Chondrocyte (in vitro differentiated cells): ENCODE measurements around the gene LCN2. TPM values are rescaled to one million over a fixed set of nuclear protein-coding genes. Genes with fewer than 3 reads are reported as not detected.
"Not testable (repeated sequence)": the region's sequence is repeated elsewhere in the genome, so short reads cannot be mapped to it uniquely, and the experiment has no call there.

Experiments
- DNase-seq: peaks from one replicate; pipeline ENCODE4 v3.0.0; 2021; ENCODE audit warnings: mixed read lengths, low spot score
- H3K27ac Mint-ChIP-seq: one replicate; pipeline ENCODE4 v1.8.0; 2021; ENCODE audit warnings: mild to moderate bottlenecking, moderate library complexity, mixed read lengths; ENCODE audit not compliant: unreplicated experiment
- H3K27me3 Mint-ChIP-seq: 2 replicates; pipeline ENCODE4 v1.8.0; 2021; ENCODE audit warnings: low read depth, mixed read lengths
- H3K36me3 Mint-ChIP-seq: 2 replicates; pipeline ENCODE4 v1.8.0; 2021; ENCODE audit warnings: low read depth, mixed read lengths
- H3K4me1 Mint-ChIP-seq: 2 replicates; pipeline ENCODE4 v1.8.0; 2021; ENCODE audit warnings: low read depth, mild to moderate bottlenecking, mixed read lengths
- H3K4me3 Mint-ChIP-seq: one replicate; pipeline ENCODE4 v1.8.0; 2021; ENCODE audit warnings: mild to moderate bottlenecking, moderate library complexity, mixed read lengths; ENCODE audit not compliant: unreplicated experiment
- H3K9me3 Mint-ChIP-seq: 2 replicates; pipeline ENCODE4 v1.8.0; 2021; ENCODE audit warnings: low read depth, mixed read lengths
- total RNA-seq: library from RNA; stranded (reverse); gene quantifications from 3 replicates; pipeline ENCODE4 v1.2.1, GENCODE V29; 2021
- TF ChIP-seq, protein P1 (sequence below): fragments of 200-600 bp; sonication (generic); IDR thresholded peaks from 2 replicates; pipeline ENCODE4 v1.5.0; 2021; ENCODE audit warnings: antibody characterized with exemption, mild to moderate bottlenecking, moderate library complexity

LCN2 gene
- total RNA-seq, 1 donor from 2014 or later = not detected

DNA sequence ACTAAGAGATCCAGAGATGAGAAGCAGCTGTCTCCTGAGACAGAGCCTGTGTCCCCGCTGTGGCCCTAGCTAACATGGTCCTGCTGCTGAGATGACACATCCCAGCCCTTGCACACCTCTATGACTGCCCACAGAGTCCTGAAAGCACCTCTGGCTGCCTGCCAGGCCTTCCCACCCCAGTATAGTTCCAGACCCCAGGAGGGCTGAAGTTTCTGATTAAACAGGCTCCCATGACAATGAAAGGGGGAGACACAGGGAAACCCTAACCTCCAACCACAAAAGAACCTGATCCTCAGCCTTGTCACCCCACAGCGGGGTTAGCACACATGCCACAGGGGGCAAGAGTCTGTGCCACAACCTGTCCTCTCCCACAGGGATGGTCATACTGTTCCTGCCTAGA lies 26.5 kb downstream of the LCN2 start:
- H3K9me3 Mint-ChIP-seq = no peaks in the 10 kb centered on the region
- TF ChIP-seq, protein P1, sequence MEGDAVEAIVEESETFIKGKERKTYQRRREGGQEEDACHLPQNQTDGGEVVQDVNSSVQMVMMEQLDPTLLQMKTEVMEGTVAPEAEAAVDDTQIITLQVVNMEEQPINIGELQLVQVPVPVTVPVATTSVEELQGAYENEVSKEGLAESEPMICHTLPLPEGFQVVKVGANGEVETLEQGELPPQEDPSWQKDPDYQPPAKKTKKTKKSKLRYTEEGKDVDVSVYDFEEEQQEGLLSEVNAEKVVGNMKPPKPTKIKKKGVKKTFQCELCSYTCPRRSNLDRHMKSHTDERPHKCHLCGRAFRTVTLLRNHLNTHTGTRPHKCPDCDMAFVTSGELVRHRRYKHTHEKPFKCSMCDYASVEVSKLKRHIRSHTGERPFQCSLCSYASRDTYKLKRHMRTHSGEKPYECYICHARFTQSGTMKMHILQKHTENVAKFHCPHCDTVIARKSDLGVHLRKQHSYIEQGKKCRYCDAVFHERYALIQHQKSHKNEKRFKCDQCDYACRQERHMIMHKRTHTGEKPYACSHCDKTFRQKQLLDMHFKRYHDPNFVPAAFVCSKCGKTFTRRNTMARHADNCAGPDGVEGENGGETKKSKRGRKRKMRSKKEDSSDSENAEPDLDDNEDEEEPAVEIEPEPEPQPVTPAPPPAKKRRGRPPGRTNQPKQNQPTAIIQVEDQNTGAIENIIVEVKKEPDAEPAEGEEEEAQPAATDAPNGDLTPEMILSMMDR = no peak
- no peaks in the 10 kb centered on the region for H3K27me3 Mint-ChIP-seq
- H3K4me1 Mint-ChIP-seq = peaks cover 9% of the 10 kb centered on the region
- H3K36me3 Mint-ChIP-seq = peaks cover 32% of the 10 kb centered on the region
- DNase-seq = no peak
- H3K27ac Mint-ChIP-seq = peak overlapping the region; percentile 27
- H3K4me3 Mint-ChIP-seq = no peak overlapping the region

DNA sequence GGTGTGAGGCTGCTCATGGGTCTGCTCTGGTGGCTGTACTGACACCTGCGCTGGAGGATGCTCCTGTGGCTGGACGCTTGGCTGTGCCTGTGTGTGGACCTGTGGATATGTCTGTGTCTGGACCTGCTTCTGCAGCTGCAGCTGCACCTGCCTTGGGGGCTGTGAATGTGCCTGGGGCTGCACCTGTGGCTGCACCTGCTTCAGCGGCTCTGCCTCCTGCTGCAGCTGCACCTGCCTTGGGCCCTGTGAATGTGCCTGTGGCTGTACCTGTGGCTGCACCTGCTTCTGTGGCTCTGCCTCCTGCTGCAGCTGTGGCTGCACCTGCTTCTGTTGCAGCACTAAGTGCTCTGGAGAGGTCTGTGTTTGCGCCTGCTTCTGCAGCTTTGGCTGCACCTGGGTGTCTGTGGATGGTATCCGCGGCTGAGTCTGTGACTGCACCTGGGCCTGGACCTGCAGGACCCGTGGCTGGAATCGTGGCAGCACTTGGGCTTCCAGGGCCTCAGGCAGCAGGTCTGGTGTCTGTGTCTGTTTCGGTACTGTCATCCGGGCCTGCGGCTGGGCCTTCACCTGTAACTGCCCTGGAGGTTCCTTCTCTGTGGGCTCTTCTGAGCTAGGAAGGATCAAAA lies 29.7 kb downstream of the LCN2 start:
- DNase-seq = no peak
- no peaks in the 10 kb centered on the region for H3K9me3 Mint-ChIP-seq
- H3K27ac Mint-ChIP-seq = no peak overlapping the region
- peaks cover 9% of the 10 kb centered on the region for H3K4me1 Mint-ChIP-seq
- TF ChIP-seq, protein P1 = no peak
- no peaks in the 10 kb centered on the region for H3K27me3 Mint-ChIP-seq
- no peak overlapping the region for H3K4me3 Mint-ChIP-seq
- H3K36me3 Mint-ChIP-seq = peaks cover 38% of the 10 kb centered on the region

DNA sequence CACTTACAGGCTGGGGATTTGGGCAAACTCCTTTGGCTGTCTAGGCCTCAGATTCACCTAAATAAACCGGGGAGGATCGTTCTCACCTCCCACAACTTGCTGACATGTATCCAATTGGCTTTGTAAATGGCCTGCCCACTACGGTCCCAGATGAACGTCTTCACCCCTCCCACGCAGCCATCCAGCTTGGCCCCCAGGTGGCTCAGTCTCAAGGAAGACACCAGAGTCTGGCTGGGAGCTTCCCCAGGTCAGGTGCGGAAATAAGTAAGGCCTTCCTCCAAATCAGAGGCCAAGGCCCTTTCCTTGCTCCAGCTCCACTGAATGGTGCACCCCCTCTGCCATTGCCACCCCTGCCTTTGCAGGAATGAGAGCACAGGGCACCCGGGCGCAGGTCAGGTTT lies 30.7 kb downstream of the LCN2 start:
- H3K4me3 Mint-ChIP-seq = no peak overlapping the region
- H3K27ac Mint-ChIP-seq = no peak overlapping the region
- peaks cover 34% of the 10 kb centered on the region for H3K36me3 Mint-ChIP-seq
- H3K4me1 Mint-ChIP-seq = peaks cover 9% of the 10 kb centered on the region
- no peak for DNase-seq
- TF ChIP-seq, protein P1 = no peak
- no peaks in the 10 kb centered on the region for H3K27me3 Mint-ChIP-seq
- H3K9me3 Mint-ChIP-seq = no peaks in the 10 kb centered on the region

DNA sequence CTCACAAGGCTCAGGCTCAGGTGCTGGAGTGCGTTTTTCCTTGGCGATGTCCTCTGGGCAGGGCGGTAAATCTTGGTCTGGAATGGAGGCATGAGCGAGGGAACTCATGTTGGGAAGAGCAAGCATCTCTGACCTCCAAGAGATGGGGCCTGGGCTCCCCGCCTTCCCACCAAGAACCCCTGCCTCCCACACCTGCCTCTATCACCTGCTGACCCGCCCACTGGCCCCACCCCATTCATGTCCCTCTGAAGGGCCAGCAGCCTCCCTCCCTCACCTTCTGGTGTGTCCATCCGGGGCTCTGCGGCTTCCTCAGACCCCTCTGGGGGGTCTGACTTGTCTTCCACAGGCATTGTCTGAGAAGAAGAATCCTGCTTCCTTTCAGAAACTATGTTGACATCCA lies 31.2 kb downstream of the LCN2 start:
- DNase-seq = no peak
- Mint-ChIP-seq H3K4me1 (peaks cover 4% of the 10 kb centered on the region), H3K27ac (no peak overlapping the region), H3K27me3 (no peaks in the 10 kb centered on the region), H3K9me3 (no peaks in the 10 kb centered on the region), H3K36me3 (peaks cover 33% of the 10 kb centered on the region), H3K4me3 (no peak overlapping the region)
- TF ChIP-seq, protein P1 = no peak

DNA sequence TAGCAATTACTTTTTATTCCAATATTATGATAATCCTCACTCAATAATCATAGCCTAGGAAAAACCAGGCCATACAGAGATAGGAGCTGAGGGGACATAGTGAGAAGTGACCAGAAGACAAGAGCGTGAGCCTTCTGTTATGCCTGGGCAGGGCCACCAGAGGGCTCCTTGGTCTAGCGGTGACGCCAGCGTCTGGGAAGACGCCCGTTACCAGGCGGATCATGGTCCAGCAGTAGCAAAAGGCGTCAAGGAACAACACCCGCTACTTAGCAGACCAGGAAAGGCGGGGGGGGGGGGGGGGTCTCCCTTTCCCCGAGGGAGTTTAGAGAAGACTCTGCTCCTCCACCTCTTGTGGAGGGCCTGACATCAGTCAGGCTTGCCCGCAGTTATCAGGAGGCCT lies 32.2 kb downstream of the LCN2 start:
- not testable (repeated sequence) for DNase-seq, H3K4me1 Mint-ChIP-seq, H3K27me3 Mint-ChIP-seq, H3K27ac Mint-ChIP-seq, H3K4me3 Mint-ChIP-seq, H3K9me3 Mint-ChIP-seq
- TF ChIP-seq, protein P1 = peak; percentile 76
- peaks cover 35% of the 10 kb centered on the region for H3K36me3 Mint-ChIP-seq
